GM11168 (cell line): ENCODE measurements around the gene PRKN.

Experiments
- in situ Hi-C: fragments of 300-500 bp; cut with MboI; formaldehyde crosslinking; loops from one replicate; pipeline ENCODE4 v1.12.0; 2022; ENCODE audit warnings: low sequenced_read_pairs; ENCODE audit not compliant: unreplicated experiment

PRKN gene

DNA sequence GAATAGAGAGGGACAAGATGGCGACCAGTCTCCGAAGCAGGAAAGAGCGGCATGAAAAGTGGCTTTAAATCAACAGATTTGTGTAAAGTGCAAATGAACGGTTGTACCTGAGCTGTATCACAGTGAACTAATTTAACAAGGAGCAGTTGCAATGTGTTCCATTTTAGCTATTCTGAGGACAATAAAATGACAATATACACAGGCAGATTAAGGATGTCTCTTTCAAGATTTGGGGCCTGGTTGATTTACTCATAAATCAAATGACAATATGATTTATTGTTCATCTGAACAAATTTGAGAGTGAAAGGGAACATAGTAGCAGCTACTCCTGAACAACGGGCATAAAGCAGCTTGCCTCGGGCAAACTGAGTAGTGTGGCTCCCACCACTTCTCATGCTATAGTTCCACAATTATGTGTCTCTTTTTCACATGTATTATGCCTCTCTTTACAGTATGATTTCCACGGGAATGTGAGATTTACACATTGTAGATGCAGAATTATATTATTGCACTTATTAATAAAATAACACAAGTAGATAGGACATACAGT lies 1249.6 kb downstream of the PRKN start:
- in situ Hi-C loops: no loop called here

DNA sequence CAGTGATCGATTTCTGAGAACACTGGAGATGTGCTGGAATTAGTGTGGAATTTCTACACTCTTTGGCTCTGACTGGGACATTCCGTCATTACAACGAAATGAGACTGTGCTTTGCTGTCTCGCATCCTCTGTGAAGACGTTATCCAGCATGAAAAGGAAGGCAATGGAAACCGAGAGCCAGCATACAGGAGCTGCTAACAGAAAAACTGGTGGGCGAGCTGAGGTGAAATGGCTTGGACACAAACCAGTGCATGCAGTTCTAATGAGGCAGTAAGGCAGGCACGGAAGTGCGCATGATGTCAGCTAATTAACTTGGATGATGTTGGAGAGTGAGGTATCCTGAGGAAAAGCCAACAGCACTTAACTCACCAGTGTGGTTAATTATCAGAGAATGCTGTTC lies 1250.9 kb downstream of the PRKN start:
- in situ Hi-C loops: no loop called here

DNA sequence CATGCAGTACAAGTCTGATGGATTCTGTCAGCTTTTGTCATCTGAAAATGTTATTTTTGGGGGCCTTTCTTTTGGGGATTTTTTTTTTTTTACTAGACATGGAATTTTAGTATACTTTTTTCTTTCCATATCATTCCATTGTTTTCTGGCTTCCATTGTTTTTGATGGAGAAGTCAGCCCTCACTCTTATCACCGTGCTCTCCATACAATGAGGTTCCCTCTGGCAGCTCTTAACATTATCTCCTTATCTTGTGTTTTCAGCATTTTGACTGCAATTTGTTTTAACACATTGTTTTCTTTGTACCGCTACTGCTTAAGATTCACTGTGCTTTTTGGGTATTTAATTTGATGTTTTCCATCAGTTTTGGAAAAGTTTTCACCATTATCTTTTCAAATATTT lies 1262.2 kb downstream of the PRKN start:
- in situ Hi-C loops: no loop called here

DNA sequence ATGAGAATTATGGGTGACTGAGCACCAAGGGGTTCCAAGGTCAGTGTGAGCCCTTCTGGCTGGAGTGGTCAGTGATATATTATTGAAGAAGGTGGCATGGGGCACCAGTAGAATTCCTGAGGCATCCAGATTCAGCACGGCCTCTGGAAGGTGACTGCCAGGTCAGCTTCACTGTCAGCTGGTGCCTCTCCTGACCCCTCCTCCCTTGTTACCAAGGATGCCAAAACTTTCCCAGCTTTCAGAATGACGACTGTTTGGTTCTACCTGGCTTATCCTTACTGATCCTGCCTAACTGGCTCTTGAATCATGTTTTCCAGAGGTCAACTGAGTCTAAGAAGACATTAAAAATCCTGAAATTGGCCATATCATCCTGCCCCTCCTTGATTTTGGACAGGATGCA lies 1264.5 kb downstream of the PRKN start:
- in situ Hi-C loops: no loop called here

GRCh38 chr6:161462148-161462547 lies 1265.4 kb downstream of the PRKN start:
- in situ Hi-C loops: no loop called here

DNA sequence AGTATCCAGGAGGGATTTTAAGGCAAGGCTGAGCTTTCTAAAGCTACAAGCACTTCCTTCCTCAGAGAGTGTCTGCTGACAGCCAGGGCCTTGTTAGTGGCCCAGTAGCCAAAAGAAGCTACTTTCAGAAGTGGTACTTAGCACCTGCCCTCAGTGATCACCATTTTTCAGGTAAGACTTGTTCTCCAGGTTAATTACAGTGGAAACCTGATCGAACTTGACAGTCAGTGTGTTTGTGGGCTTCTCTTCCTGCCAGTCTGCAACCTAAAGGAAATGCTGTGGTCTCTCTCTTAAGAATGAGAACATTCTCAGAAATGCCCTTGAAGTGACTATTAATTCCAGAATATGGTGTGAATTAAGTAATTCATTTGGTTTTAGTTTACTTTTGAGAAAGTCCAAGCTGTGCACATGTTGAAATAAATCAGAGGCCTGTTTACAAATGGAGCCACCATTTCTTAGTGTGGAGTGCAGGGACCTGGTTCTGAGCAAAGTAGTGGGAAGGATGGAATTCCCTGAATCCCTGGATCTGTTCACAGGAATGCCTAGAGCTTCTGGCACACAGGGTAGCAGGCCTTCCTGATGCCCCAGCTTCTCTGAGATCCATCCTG lies 1268.5 kb downstream of the PRKN start:
- in situ Hi-C loops: no loop called here

GRCh38 chr6:161458201-161458951 lies 1269.2 kb downstream of the PRKN start:
- in situ Hi-C loops: no loop called here

DNA sequence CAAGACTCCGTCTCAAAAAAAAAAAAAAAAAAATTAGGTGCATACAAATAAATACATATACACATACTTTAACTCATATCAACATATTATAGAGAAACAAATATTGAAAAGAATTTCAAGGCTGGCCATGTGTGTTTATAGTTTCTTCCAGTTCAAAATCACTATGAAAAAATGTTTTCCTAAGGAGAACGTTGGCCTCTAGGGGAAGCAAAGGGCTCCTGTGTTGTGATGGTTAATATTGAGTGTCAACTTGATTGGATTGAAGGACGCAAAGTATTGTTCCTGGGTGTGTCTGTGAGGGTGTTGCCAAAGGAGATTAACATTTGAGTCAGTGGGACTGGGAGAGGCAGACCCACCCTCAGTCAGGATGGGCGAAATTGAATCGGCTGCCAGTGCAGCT lies 1271.7 kb downstream of the PRKN start:
- in situ Hi-C loops: no loop called here

DNA sequence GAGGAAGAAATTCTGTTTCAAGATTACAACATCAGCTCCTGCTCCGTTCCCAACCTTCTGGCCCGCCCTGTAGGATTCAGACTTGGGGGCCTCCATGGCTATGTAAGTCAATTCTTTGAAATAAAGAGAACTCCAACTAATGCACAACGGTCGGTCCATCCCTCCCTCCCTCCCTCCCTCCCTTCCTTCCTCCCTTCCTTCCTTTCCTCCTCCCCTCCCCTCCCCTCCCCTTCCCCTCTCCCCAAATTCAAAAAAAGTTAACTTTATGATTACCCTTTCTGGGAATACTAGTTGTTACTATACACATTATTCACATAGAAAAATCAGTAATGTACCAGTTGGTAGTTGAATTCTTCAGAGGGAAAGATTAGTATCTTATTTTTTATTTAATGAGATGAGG lies 1274.0 kb downstream of the PRKN start:
- in situ Hi-C loops: no loop called here

- in situ Hi-C loops: no loop called here
Observed at GRCh38 chr6:161452241-161452640, 1275.3 kb downstream of the PRKN start.

- in situ Hi-C loops: no loop called here
Observed at GRCh38 chr6:161449521-161449920, 1278.0 kb downstream of the PRKN start.

- in situ Hi-C loops: no loop called here
Observed at GRCh38 chr6:161446949-161447348, 1280.6 kb downstream of the PRKN start.

- in situ Hi-C loops: no loop called here
Observed at GRCh38 chr6:161446296-161446925, 1281.2 kb downstream of the PRKN start.

DNA sequence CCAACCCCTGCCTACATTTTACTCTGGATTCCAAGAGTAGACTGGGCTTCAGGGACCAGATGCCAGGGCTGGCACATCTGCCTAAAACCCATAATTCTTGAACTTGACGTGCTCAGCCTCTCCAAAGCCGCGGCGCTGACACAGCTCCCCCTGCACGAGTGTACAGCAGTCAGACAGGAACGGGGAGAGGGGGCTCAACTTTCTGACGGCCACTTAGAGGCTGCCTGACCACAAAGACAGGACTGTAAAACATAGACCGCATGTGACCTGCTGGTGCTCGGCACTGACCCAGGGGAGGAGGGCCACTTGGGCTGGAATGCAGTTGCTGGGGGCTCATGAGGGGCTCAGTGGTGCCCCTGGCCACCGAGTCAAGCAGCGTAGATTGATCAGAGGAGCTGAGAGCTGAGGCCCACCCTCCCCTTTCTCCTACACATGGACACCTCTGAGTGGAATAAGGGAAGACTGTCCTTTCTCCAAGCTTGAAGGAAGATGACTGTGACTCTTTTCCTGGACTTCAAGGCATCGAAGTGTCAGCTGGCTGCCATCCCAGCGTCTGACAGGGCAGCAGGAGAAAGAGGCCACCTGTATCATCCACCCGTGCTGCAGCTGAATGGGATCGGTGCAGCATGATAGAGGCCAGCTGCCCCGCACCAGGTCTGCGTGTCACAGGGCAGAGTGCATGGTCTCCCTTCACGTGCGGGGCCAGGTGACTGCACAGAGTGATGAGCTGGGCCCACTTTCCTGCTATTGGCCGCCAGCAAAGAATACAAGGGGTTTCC lies 1282.4 kb downstream of the PRKN start:
- in situ Hi-C loops: no loop called here

DNA sequence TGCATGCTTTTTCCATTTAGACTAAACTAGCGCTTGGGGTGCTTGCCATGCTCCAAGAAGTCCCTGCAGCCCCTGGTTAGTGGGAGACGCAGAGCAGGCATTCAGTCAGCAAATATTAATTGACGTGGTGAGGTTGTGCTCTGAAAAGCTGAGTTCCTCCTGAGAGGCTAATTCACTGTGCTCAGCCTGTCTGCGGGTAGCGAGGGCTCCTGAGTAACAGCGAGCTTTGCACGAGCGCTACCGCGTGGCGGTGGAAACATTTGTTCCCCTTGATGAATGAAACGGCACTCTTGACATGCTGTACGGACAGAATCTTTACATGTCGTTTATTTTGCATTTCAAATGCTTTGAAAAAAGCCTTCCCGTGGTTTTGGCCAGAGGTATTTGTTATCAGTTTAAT lies 1283.1 kb downstream of the PRKN start:
- in situ Hi-C loops: no loop called here

DNA sequence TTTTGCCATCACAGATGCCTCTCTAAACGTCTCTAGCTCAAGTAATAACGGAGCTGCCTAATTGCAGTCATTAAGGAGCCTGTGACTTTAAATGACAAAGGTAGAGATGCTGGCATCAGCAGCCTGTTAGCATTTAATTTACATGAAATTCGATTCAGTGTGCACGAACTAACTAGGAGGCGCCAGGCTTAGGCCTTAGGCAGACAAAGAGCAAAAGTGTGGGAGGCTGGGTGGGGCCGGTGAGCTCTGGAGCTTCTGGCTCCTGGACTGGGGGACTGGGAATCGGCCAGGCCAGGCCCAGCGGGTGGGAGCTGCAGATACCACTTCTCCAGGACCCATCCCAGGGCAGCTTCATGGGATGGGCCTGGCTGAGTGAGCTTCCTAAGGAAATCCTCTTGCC lies 1283.7 kb downstream of the PRKN start:
- in situ Hi-C loops: no loop called here

DNA sequence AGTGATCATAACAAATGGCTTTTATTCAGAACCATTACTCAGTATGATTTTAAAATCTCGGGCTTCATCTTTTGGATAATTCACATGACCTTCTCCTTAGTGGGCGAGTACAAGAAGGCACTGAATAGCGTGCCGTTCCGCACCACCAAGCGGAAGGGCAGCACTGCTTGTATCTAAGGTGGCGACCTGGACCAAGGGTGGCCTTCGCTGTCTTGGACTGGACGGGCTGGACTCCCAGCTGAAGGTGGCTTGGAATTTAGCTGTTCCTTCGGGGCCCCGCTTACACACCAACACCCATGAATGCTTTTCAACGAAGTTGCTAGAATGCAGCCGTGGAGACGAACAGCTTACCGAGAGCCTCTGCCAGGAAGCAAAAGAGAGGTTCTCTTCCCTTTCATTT lies 1285.1 kb downstream of the PRKN start:
- in situ Hi-C loops: no loop called here

GRCh38 chr6:161440299-161440698 lies 1287.3 kb downstream of the PRKN start:
- in situ Hi-C loops: no loop called here

GRCh38 chr6:161439093-161439492 lies 1288.5 kb downstream of the PRKN start:
- in situ Hi-C loops: no loop called here

DNA sequence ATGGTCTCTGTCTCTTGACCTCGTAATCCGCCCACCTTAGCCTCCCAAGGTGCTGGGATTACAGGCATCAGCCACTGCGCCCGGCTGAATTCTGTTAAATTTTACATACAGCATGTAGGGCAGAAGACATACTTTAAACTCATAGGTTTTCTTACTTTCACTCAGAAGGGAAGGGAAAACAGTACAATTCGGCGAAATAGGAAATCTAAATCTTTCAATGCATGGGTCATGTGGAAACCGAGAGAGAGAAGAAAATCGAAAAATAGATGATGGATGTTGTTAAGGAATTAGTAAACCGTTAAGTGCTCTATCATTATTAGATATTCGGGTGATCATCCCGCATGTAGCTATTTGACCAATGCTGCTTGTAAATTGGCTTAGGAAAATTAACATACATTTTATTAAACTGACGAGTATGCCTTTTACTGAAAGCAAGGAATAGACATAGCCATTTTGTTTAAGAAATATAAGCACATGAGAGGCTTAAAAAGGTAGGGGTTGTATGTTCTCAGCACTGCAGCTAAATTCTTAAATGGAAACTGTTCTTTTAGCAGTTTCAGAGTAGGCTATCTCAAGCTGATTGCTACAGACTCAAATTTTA lies 1289.0 kb downstream of the PRKN start:
- in situ Hi-C loops: no loop called here
